Esophagus squamous epithelium (tissue), 4 donors: Measurements from ENCODE around the gene MAP4K1.

Experiments
- CTCF ChIP-seq, 6 experiments: fragments of 450-650 bp in 4 of 6; fragments of 200-600 bp in 2 of 6; sonication (generic) in 2 of 6; IDR thresholded peaks; one replicate each; pipeline ENCODE4 v1.5.1; 2016 to 2019; ENCODE audit warnings: antibody characterized with exemption in 6 of 6, mild to moderate bottlenecking in 4 of 6, moderate library complexity in 4 of 6
- POLR2A ChIP-seq, 4 donors: fragments of 450-650 bp; IDR thresholded peaks; one replicate each; pipeline ENCODE4 v1.6.1; 2017; ENCODE audit warnings: antibody characterized with exemption in 4 of 4, mild to moderate bottlenecking in 4 of 4, moderate library complexity in 3 of 4

- TF ChIP-seq CTCF (IDR thresholded peaks at IDR 0.05): no peak
- no peak for TF ChIP-seq POLR2A (IDR thresholded peaks at IDR 0.05)
Measured at GRCh38 chr19:38606131-38606530, 11.6 kb downstream of the MAP4K1 start.
